GM15510 (cell line): ENCODE measurements around the gene FHL1.

Experiments
- POLR2A ChIP-seq: IDR thresholded peaks from 3 replicates; pipeline ENCODE4 v1.6.1; 2011; ENCODE audit warnings: borderline replicate concordance; ENCODE audit not compliant: insufficient read length; ENCODE audit errors: extremely low read depth

The FHL1 gene

GRCh38 chrX:136205882-136206380, 58.6 kb downstream of the FHL1 start:
- TF ChIP-seq POLR2A, result no peak

- no peak for TF ChIP-seq POLR2A
These were observed 59.6 kb downstream of the FHL1 start for GRCh38 chrX:136206916-136207315.

- no peak for TF ChIP-seq POLR2A
These were observed 60.2 kb downstream of the FHL1 start for GRCh38 chrX:136207546-136207945.

GRCh38 chrX:136209016-136209738, 61.8 kb downstream of the FHL1 start:
- TF ChIP-seq POLR2A, result no peak

GRCh38 chrX:136209751-136210150, 62.4 kb downstream of the FHL1 start:
- TF ChIP-seq POLR2A, result no peak

- no peak for TF ChIP-seq POLR2A
These were observed 62.9 kb downstream of the FHL1 start for GRCh38 chrX:136210243-136210642.

- TF ChIP-seq POLR2A, result no peak
These were observed 63.5 kb downstream of the FHL1 start for GRCh38 chrX:136210806-136211205.

- no peak for TF ChIP-seq POLR2A
These were observed 64.6 kb downstream of the FHL1 start for GRCh38 chrX:136211766-136212556.

- no peak for TF ChIP-seq POLR2A
These were observed 65.3 kb downstream of the FHL1 start for GRCh38 chrX:136212557-136213111.

- no peak for TF ChIP-seq POLR2A
These were observed 67.2 kb downstream of the FHL1 start for GRCh38 chrX:136214551-136214950.

GRCh38 chrX:136215559-136215958, 68.2 kb downstream of the FHL1 start:
- TF ChIP-seq POLR2A, result no peak

- no peak for TF ChIP-seq POLR2A
These were observed 72.6 kb downstream of the FHL1 start for GRCh38 chrX:136219893-136220292.

GRCh38 chrX:136220540-136220939, 73.2 kb downstream of the FHL1 start:
- no peak for TF ChIP-seq POLR2A

GRCh38 chrX:136220951-136221350, 73.6 kb downstream of the FHL1 start:
- TF ChIP-seq POLR2A, result no peak

GRCh38 chrX:136221851-136222513, 74.6 kb downstream of the FHL1 start:
- no peak for TF ChIP-seq POLR2A

- no peak for TF ChIP-seq POLR2A
These were observed 79.7 kb downstream of the FHL1 start for GRCh38 chrX:136227074-136227473.
